HUES64 (cell line): ENCODE measurements around the gene URB1.

ENCODE experiments used
- H3K27ac ChIP-seq: 2 replicates; pipeline ENCODE4 v1.7.0; 2013; ENCODE audit warnings: low read depth, low read length, inconsistent platforms
- H3K27me3 ChIP-seq: 2 replicates; pipeline ENCODE4 v1.6.1; 2013; ENCODE audit warnings: mild to moderate bottlenecking, low read length; ENCODE audit not compliant: insufficient read depth
- H3K36me3 ChIP-seq: 2 replicates; pipeline ENCODE4 v1.6.1; 2013; ENCODE audit warnings: mild to moderate bottlenecking, low read length; ENCODE audit not compliant: insufficient read depth
- H3K4me1 ChIP-seq: 2 replicates; pipeline ENCODE4 v1.6.1; 2013; ENCODE audit warnings: mild to moderate bottlenecking, low read length, moderate library complexity; ENCODE audit not compliant: insufficient read depth
- H3K4me3 ChIP-seq: 2 replicates; pipeline ENCODE4 v1.5.1; 2013; ENCODE audit warnings: mild to moderate bottlenecking, low read length, moderate library complexity
- H3K9ac ChIP-seq: 2 replicates; pipeline ENCODE4 v1.6.1; 2013; ENCODE audit warnings: mild to moderate bottlenecking, low read depth, low read length
- H3K9me3 ChIP-seq: 2 replicates; pipeline ENCODE4 v1.6.1; 2013; ENCODE audit warnings: low read depth, low read length; ENCODE audit not compliant: insufficient read depth
- WGBS: fragments of 150-250, 120-280 bp; methylation state at CpG from one replicate; pipeline ENCODE4 v1.1.7; 2013; ENCODE audit warnings: missing lambda C conversion rate; 5-methylcytosine and 5-hydroxymethylcytosine counted together

Gene URB1

DNA sequence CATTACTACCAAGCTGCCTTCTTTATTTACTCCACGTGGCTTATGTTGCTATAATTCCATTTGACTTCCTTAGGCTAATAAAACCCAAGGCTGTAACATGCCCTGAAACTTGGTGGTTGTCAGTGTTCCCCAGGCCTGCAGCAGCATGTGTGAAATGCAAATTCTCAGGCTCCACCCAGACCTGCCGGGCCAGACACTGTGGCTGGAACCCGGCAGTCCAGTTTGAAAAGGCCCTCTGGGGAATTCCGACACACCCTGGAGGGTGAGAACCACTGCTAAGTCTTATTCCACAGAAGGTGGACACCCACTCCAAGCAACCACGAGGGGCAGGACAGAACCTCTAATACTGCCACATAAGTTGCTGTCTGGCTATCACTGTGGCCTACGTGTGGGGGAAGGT is 41.4 kb downstream of the URB1 start:
- H3K9ac ChIP-seq, result no peak overlapping the region
- no peak overlapping the region for H3K27ac ChIP-seq
- no peaks in the 10 kb centered on the region for H3K9me3 ChIP-seq
- no peak overlapping the region for H3K4me3 ChIP-seq
- no peaks in the 10 kb centered on the region for H3K27me3 ChIP-seq
- H3K4me1 ChIP-seq, result no peaks in the 10 kb centered on the region
- H3K36me3 ChIP-seq, result peaks cover 100% of the 10 kb centered on the region
- 96% methylated on average over 6 of the region's 6 CpGs for WGBS

DNA sequence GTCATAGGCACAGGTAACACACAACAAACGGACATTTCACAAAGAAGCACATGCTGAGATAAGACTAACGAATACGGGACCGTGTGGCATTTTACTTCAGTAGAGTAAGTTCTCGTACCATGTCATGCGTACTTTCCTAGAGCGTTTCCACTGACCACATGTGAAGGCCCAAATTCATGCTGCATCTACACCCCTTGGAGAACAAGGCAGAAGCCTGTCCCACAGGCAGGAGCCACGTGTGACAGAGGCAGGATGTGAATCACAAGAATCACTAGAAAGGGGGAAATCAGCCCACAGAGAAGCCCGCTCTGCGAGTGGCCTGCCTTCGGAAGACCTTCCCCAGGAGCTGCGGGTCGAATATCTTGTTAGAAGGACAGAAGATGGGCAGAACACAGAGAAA is 41.8 kb downstream of the URB1 start:
- Histone ChIP-seq H3K9ac (no peak overlapping the region), H3K9me3 (no peaks in the 10 kb centered on the region), H3K4me1 (no peaks in the 10 kb centered on the region), H3K27ac (no peak overlapping the region), H3K4me3 (no peak overlapping the region), H3K36me3 (peaks cover 100% of the 10 kb centered on the region), H3K27me3 (no peaks in the 10 kb centered on the region)
- WGBS, result 94% methylated on average over 13 of the region's 13 CpGs

DNA sequence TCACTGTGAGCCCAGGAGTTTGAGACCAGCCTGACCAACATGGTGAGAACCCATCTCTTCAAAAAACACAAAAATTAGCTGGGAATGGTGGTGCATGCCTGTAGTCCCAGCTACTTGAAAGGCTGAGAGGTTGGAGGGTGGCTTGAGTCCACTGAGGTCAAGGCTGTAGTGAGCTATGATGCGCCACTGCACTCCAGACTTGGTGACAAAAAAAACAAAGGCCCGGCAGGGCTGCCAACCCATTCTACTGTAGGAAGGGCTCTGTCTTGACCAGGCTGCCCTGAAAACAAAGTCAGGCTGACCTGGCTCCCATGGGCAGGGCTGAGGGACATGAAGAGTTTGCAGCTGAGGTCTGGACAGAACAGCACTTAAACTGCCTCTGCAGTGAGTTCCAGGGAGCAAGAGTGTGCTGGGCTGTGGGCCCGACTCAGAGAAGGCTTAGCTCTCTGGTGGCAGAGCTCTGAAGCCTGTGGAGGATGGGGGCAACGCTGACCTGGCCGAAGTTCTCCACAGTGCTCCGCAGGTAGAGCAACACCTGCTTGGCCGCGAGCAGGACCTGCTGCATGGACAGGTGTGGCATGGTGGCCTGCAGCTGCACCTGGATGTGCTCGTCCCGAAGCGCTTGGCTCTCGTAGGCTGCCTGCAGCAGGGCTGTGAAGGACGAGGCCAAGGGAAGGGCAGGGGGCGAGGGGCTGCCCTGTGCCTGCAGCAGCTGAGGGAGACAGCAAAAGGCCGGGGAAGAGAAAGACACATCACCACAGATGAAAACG is 42.4 kb downstream of the URB1 start:
- H3K4me3 ChIP-seq, result no peak overlapping the region
- no peaks in the 10 kb centered on the region for H3K9me3 ChIP-seq
- WGBS, result 94% methylated on average over 16 of the region's 16 CpGs
- H3K27ac ChIP-seq, result no peak overlapping the region
- H3K4me1 ChIP-seq, result no peaks in the 10 kb centered on the region
- H3K27me3 ChIP-seq, result no peaks in the 10 kb centered on the region
- H3K36me3 ChIP-seq, result peaks cover 100% of the 10 kb centered on the region
- H3K9ac ChIP-seq, result no peak overlapping the region

- Histone ChIP-seq H3K9ac (no peak overlapping the region), H3K27ac (no peak overlapping the region), H3K4me3 (no peak overlapping the region), H3K36me3 (peaks cover 100% of the 10 kb centered on the region), H3K27me3 (no peaks in the 10 kb centered on the region), H3K4me1 (no peaks in the 10 kb centered on the region), H3K9me3 (no peaks in the 10 kb centered on the region)
- WGBS, result 94% methylated on average over 16 of the region's 16 CpGs
Measured at GRCh38 chr21:32349333-32349944, 43.4 kb downstream of the URB1 start.

DNA sequence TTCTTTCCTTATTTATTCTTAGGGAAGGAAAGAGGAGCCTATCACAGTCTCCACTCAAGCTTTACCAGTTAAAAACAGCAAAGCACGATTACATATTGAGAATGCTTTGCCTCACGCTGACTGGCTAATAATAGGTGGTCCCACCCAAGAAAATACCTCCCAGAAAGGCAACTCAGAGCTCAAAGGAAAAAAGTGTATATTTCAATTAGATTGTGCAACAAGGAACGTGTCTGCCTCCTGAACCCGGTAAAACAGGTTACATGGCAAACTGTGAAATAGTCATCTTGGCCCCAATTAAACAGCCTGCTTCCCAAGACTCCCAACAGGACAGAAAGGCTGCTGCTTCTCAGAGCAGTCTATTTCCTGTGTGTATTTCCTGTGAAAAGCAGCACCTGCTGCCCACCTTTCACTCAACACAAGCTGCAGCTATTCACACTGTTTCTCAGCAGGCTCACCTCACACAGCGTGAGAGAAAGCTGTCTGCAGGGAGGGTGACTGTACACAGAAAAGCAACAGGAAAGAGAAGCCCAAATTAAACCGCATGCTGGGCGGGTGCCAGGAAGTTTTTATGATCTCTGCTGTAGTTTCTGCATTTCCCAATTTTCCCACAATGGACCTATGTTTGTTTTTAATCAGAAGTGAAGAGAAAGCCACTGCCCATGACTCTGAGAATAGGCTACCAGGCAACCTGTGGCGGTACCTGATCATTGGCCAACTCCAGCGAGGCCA is 44.0 kb downstream of the URB1 start:
- H3K9ac ChIP-seq, result no peak overlapping the region
- WGBS, result 97% methylated on average over 9 of the region's 9 CpGs
- H3K4me1 ChIP-seq, result no peaks in the 10 kb centered on the region
- H3K27ac ChIP-seq, result no peak overlapping the region
- H3K4me3 ChIP-seq, result no peak overlapping the region
- peaks cover 100% of the 10 kb centered on the region for H3K36me3 ChIP-seq
- H3K27me3 ChIP-seq, result no peaks in the 10 kb centered on the region
- no peaks in the 10 kb centered on the region for H3K9me3 ChIP-seq

DNA sequence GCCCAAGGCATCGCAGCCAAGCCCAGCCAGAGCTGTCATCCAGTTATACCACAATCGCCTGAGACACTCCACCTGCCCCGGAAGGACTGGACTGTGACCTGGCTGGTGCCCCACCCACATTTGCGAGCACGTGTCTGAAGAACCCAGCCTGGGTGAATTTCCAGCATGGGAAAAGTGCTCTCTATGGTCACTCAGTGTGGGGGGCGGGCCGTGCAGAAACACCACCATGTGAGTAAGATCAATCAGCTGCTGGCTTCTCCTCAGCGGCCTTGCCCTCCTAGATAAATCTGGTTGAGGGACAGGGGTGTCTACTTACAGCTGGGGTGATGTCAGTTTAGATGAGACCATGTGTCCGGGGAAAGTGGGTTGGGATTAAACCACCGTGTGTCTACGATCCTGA is 44.8 kb downstream of the URB1 start:
- Histone ChIP-seq H3K4me3 (no peak overlapping the region), H3K36me3 (peaks cover 100% of the 10 kb centered on the region), H3K9ac (no peak overlapping the region), H3K27ac (no peak overlapping the region), H3K27me3 (no peaks in the 10 kb centered on the region), H3K4me1 (no peaks in the 10 kb centered on the region), H3K9me3 (no peaks in the 10 kb centered on the region)
- WGBS, result 97% methylated on average over 11 of the region's 11 CpGs

DNA sequence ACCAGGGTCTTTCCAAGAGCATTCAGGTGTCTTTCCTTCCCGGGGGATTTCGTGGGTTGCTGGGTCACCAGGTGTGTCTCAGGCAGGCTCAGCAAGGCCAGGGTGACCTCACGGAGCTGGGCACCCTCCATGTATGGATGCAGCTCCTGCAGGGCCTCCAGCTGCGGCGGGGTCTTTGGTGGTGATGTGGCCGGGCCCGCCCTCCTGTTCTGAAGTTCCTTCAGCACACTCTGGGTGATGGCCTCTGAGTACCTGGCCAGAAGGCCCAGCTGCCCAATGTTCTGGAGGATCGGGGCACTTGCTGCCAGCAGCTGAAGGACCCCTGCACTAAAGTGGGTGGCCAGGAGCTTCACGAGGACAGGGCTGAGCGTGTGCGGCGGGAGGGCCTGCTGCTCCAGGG is 45.5 kb downstream of the URB1 start:
- Histone ChIP-seq H3K27me3 (no peaks in the 10 kb centered on the region), H3K9me3 (no peaks in the 10 kb centered on the region), H3K9ac (no peak overlapping the region), H3K4me3 (no peak overlapping the region), H3K36me3 (peaks cover 100% of the 10 kb centered on the region), H3K27ac (no peak overlapping the region), H3K4me1 (no peaks in the 10 kb centered on the region)
- 95% methylated on average over 12 of the region's 12 CpGs for WGBS

DNA sequence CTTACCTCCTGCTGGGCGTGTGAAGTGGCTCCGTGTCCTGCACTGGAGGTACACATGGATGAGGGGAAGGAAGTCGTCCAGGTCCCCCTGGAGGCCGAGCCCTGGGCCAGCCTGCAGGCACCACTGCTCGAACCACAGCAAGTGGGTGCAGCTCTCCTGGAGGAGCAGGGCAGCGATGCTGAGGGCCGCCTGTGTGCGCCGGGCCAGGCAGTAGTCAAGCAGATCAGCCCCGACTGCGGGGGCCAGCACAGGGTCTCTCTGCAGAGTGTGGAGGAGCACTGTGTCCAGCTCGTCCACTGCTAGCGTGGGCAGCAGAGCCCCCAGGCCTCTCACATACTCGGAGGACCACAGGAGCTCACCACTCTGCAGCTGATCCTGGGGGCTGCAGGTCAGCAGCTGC is 45.9 kb downstream of the URB1 start:
- Histone ChIP-seq H3K36me3 (peaks cover 100% of the 10 kb centered on the region), H3K27ac (no peak overlapping the region), H3K9me3 (no peaks in the 10 kb centered on the region), H3K9ac (no peak overlapping the region), H3K4me3 (no peak overlapping the region), H3K27me3 (no peaks in the 10 kb centered on the region), H3K4me1 (no peaks in the 10 kb centered on the region)
- WGBS, result 94% methylated on average over 14 of the region's 14 CpGs

- WGBS, result 87% methylated on average over 10 of the region's 12 CpGs
Measured at GRCh38 chr21:32340863-32341848, 51.7 kb downstream of the URB1 start.

GRCh38 chr21:32338209-32338921 is 54.4 kb downstream of the URB1 start:
- H3K36me3 ChIP-seq, result peaks cover 97% of the 10 kb centered on the region
- 94% methylated on average over 23 of the region's 23 CpGs for WGBS
- H3K9me3 ChIP-seq, result no peaks in the 10 kb centered on the region
- H3K9ac ChIP-seq, result no peak overlapping the region
- no peaks in the 10 kb centered on the region for H3K27me3 ChIP-seq
- H3K4me1 ChIP-seq, result peaks cover 5% of the 10 kb centered on the region; the same call in 1 of the 2 replicates
- no peak overlapping the region for H3K4me3 ChIP-seq
- H3K27ac ChIP-seq, result no peak overlapping the region

More at GRCh38 chr21:32340863-32341848, 51.7 kb downstream of the URB1 start:
- Histone ChIP-seq H3K4me1 (no peaks in the 10 kb centered on the region), H3K9ac (no peak overlapping the region), H3K9me3 (no peaks in the 10 kb centered on the region), H3K27ac (no peak overlapping the region), H3K36me3 (peaks cover 97% of the 10 kb centered on the region), H3K27me3 (no peaks in the 10 kb centered on the region), H3K4me3 (no peak overlapping the region)
